Measurements from ENCODE around the gene AGPAT3.
A peak's percentile ranks its signal among the peaks of the same experiment; 100 is the strongest.

Gene AGPAT3

GRCh38 chr21:43926196-43926595 is 61.2 kb downstream of the AGPAT3 start:
- no peak for DNase-seq

- no peak for DNase-seq
Measured at GRCh38 chr21:43927591-43928221, 62.7 kb downstream of the AGPAT3 start.

GRCh38 chr21:43928222-43929125 is 63.5 kb downstream of the AGPAT3 start:
- DNase-seq: no peak

GRCh38 chr21:43929217-43929971 is 64.4 kb downstream of the AGPAT3 start:
- DNase-seq: no peak

GRCh38 chr21:43930074-43930847 is 65.2 kb downstream of the AGPAT3 start:
- no peak for DNase-seq

- DNase-seq: no peak
Measured at GRCh38 chr21:43930848-43931375, 65.9 kb downstream of the AGPAT3 start.

GRCh38 chr21:43931489-43931888 is 66.5 kb downstream of the AGPAT3 start:
- no peak for DNase-seq

GRCh38 chr21:43932005-43932404 is 67.0 kb downstream of the AGPAT3 start:
- DNase-seq: no peak

GRCh38 chr21:43933199-43933598 is 68.2 kb downstream of the AGPAT3 start:
- no peak for DNase-seq

- no peak for DNase-seq
Measured at GRCh38 chr21:43933680-43934079, 68.7 kb downstream of the AGPAT3 start.

GRCh38 chr21:43934116-43934515 is 69.1 kb downstream of the AGPAT3 start:
- DNase-seq: no peak

- no peak for DNase-seq
Measured at GRCh38 chr21:43934716-43935705, 70.0 kb downstream of the AGPAT3 start.

- DNase-seq: no peak
Measured at GRCh38 chr21:43935711-43936110, 70.7 kb downstream of the AGPAT3 start.

GRCh38 chr21:43936247-43936967 is 71.4 kb downstream of the AGPAT3 start:
- DNase-seq: no peak

GRCh38 chr21:43937051-43937832 is 72.2 kb downstream of the AGPAT3 start:
- DNase-seq: no peak

- DNase-seq: no peak
Measured at GRCh38 chr21:43937891-43938309, 72.9 kb downstream of the AGPAT3 start.

GRCh38 chr21:43938751-43939442 is 73.9 kb downstream of the AGPAT3 start:
- peak; percentile 92 for DNase-seq

GRCh38 chr21:43939443-43940328 is 74.7 kb downstream of the AGPAT3 start:
- no peak for DNase-seq
